NOMO-1 treated with dmso at 0.1 percent for 144 hours (cell line): ENCODE data around the gene NKAIN2.
A peak's percentile ranks its signal among the peaks of the same experiment; 100 is the strongest.

Experiments
- DNase-seq: peaks from one replicate; lab custom pipeline; 2025; ENCODE audit not compliant: unreplicated experiment; lab: John Stamatoyannopoulos, UW

Gene NKAIN2

DNA sequence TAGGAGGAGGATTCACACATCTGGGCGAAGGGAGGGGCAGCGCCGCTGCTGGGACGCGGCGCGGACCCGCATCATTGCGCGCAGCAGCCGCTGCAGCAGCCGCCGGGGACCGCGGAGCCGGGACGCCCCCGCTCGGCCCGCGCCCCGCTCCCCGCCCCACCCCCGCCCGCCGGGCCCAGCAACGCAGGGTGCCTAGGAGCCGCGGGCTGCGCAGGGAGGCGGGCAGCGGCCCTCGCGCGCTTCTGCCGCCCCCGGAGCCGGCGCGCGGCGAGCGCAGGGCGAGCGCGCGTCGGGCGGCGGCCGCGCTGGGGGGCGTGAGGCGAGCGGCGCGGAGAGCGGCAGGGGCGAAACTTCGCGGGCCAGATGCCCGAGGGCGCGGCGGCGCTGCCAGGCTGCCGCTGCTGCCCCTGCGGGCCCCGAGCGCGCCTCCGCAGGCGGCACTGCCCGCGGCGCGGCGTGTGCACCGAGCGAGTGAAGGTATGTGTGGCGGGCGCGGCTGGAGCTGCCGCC lies at the start of gene NKAIN2:
NKAIN2 (plus strand) TSS at position 362 of the 510 bp plus-strand sequence.
- no peak for DNase-seq

DNA sequence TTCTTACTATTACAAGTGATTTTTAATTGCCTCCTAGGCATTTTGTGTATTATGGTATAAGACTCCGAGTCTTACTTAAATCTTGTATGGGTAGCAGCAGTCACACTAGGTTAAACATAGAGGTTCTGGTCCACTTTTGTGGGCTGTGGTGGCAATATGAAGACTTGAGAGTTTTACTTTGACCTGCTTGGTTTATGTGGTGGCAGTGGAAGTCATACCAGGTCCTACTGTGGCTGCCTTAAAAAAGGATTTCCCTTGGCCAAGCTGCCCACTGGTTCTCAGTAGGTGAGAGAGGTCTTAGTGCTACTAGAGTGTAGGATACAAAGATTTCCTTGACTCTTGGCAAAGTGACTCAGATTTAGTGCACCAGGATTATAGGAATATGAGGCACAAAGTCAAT lies 44.2 kb upstream of the NKAIN2 start:
- DNase-seq = no peak

DNA sequence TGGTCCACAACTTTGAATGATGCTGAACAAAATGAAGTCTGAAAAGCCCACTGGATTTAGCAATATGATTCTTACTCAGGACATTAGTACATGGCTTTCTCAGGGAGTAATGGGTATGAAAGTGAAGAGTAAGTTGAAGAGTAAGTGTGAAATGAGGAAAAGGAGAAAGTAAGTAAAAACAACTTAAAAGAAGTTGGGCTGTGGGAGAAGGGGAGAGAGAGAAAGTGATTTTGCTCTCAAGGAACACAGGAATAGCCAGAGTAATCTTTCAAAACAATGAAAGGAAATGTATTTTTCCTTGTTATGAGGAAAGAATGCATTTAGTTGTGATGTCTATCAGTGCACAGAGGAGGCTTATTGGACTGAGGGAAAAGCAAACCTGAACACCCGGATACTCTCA lies 39.8 kb upstream of the NKAIN2 start:
- DNase-seq = no peak

DNA sequence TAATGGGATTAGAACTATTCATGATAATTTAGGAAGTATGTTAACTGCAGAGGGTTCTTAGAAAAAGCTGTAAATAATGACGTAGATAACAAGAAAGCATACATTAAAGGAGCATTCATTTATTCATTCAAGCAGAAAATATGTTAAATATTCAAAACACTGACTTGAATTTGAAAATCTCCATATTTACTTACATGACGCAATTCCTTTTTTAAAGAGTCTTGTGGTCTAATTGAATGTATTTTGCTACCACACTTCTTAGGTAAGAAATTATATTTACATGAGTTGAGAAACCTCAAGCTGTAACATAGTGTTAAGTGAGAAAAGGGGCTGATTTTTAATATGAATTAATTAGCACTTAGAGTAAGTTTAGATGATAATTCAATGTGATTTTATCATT lies 38.9 kb upstream of the NKAIN2 start:
- DNase-seq = no peak

DNA sequence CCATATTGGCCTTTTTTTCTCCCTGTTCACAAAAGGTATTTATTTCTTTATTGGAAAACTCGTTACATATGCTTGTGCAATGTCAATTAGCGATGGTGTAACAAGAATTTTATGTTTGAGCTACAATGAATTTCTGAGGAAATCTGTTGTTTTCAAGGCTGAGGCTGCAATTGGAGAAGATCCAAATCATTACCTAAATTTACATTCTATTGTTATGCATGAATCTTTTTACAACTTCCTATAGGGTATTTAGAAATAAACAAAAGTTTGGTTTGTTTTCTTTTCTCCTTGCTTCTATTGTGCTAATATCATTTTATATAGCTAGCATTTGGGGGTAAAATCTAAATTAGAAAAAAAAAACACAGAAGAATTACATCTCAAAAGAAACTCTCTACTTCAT lies 34.7 kb upstream of the NKAIN2 start:
- no peak for DNase-seq

DNA sequence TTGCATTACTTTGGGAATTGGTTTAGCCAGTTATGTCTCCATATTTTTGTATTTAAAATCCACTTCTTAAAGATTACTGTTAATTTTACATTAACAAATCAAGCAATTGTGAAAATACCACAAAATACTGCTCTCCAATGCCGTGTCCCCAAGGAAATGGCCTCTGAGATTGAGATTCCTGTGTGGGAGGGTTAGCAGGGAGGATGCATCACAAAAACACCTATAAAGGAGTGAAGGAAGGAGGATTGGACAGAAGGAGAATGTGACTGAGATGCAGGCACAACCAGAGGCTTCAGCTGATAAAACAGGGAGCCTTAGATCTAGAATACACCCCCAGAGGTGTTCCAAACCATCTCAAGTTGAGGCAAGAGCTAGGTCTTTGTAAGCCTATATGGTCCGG lies 34.2 kb upstream of the NKAIN2 start:
- no peak for DNase-seq

DNA sequence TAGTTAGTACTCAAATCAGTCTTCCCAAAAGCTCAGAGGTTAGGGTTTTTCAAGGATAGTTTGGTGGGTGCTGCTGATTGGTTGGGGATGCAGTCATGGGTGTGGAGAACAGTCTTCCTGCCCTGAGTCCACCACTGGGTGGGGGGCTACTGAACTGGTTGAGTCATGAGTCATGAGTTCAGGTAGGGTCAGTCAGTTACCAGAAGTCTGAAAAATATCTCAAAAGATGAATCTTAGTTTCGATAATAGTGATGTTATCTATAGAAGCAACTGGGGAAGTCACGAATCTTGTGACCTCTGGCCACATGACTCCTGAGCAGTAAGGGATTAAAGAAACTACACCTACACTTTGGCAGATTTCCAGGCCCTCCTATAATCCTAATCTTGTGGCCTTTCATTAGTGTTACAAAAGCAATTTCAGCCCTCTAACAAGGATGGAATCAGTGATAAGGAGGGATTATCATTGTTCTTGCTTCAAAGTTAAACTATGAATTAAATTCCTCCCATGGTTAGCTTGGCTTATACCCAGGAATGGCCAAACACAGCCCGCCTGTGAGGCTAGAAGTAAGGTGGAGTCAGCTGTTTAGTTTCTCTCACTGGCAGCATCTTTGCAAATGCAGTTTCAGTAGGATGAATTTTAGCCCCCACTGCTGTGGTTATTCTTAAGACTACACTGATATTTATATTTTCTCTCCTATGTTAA lies 33.3 kb upstream of the NKAIN2 start:
- DNase-seq = no peak

DNA sequence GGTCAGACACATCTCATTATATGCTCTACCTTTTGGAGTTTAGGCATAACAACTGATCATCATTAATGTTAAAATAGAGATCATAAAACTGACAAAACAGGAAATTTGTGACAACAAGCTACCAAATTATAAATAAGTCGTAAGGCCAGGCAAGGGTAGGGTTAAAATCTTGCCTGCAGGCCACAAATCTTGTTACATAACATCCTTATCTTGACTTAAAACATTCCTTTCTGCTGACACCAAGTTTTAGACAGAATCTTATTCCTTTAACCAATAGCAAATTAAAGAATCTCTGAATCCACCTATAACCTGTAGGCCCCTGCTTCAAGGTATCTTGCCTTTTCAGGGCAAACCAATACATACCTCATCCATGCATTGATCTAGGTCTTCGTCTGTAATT lies 32.5 kb upstream of the NKAIN2 start:
- no peak for DNase-seq

DNA sequence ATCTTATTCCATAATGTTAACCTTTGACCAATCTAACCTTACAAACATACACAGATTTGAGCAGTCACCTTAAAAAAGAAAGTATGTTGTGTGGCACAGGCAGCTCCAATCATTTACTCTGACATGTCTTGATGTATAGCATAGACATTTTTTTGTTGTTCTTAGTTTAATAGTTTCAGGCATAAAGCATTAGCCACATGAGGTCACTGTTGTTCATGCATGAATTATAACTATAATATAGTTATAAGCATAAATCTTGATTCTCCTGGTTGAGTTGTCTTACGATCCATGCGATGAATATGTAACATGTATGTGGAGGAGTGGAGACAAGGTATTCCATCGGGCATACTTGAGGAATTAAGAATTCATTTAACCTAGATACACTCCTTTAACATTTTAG lies 26.1 kb upstream of the NKAIN2 start:
- DNase-seq = no peak

DNA sequence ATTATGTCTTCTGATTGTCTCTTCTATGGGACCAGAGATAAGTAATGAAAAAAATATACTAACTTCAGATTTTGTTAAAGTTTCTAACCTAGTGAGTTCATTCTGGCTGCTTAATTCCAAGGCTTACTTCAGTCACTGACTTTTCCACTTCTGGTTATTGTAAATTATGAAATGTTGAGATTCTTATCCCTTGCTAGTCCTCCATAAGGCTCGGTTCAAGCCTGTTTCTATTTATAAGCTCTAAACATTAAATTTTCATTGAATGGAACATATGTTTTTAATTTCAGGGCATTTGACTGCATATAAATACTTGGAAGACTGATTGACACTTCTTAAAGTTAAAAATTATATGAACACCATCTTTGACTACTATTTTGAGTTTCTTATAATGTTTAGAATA lies 23.6 kb upstream of the NKAIN2 start:
- DNase-seq = no peak

DNA sequence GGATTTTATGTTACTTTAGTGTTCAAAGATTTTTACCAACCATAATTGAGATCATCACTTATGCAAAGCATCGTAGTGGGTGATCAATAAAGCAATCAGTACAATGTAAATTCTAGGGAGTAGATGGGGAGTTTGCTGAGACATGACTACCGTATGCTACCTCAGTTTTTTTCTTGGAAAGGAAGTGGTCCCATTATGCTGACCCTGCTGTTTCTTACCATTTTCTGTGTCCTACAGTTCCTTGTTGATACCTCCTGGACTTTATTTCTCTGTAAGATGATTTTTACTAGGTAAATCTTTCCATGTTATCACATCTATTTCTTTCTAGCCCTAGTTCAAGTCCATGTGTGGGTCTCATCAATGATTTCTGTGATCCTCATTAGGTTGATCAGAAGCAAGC lies 19.3 kb upstream of the NKAIN2 start:
- DNase-seq = no peak

DNA sequence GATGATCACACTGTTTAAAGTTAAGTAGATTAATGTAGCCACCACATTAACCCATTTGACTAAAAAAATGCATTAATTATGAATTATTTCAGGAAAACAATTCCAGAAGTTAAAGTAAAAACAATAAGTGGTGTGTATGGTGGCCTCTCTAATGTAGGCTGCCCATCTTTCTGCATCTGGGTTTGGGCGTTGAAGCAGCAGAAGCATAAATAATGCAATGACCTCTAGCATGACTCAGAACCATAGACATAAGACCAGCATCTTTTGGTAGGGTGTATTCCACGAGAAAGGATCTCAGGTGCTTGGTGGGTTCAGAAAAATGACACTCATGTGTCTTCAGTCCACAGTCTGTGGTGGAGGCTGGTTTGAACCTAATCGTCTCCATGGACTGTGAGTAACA lies 18.6 kb upstream of the NKAIN2 start:
- DNase-seq = no peak

DNA sequence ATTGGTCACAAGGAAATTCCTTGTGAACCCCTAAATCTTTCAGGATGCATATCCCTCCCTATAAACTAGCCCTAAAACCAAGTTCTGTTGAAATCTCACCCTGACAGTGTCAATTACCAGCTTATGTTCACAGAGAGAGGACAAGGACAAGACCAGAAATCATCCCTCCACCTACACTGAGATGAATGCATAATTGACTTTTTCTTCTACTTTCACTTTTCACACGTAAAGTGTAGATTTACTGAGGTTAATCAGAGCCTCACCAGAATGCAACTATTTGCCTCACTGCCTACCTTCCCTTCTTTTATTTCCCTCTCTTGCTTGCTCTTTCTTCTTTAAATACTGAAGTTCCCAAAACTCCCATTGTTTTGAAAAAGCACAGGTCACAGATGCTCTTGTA lies 15.3 kb upstream of the NKAIN2 start:
- no peak for DNase-seq

DNA sequence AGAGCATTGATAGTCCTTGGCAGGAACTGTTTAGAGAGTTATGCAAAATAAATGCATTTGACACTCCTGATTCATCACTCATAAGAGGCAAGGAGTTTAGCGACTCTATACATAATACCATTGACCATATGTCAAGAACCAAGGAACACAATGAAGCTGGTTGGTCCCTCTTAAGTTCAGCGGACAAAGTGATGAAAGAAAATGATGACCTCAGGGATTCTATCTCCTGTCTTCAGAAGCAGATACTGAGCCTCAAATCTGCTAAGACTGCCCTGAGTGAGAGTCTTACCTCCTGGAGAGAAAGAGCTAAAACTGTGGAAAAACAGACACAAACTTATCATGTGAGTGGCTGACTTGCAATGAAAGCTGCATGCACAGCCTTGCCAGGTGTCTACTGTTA lies 9.5 kb upstream of the NKAIN2 start:
- no peak for DNase-seq

DNA sequence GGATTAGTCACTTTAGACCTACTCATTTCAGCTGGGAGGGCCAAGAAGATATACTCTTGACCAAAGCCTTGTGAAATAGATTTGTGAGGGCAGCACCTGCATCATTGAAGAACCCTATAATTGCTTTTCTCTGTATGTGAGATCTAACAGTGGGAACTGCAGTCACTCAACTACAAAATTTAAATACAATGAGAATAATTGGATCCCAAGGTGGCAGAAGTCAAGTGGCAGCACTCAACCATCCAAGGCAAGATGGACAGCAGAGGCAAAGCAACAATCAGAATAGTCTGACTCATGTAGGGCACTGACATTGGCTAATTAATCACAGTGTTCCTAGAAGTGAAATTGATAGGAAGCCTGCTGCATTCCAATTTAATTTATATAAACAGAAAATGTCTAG lies 8.9 kb upstream of the NKAIN2 start:
- DNase-seq = no peak

DNA sequence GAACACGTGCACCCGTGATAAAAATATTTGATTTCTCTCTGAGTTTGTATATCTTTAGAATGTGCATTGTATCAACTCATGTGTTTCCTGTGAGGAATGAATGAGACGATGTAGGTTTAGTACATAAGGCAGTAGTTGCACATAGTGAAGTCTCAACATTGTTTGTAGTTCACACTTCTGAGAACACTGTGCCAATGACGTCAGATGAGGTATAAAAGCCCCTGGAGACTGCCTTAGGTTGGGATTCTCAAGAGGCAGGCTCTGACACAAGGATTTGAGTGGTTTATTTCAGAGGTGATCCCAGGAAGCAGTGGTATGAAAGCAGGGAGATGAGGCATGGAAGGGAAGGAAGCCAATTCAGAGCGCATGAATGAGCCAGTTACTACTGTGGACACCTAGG lies 2.6 kb upstream of the NKAIN2 start:
- no peak for DNase-seq

DNA sequence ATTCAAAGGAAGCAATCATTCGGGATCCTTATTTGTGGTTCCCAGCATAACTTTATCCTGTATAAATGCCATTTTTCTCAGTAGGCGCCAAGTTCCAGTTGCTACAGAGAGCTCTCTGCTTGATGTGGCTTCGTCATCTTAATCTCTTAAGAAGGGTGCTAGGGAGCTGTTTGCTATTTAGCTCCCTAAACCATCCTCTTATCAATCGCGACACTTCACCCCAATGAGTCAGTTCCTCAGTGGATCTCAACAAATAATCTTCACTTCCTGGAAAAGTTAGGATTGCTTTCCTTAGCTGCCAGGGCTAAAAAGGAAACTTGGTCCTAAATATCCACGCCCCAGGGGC lies 1.3 kb upstream of the NKAIN2 start:
- no peak for DNase-seq

DNA sequence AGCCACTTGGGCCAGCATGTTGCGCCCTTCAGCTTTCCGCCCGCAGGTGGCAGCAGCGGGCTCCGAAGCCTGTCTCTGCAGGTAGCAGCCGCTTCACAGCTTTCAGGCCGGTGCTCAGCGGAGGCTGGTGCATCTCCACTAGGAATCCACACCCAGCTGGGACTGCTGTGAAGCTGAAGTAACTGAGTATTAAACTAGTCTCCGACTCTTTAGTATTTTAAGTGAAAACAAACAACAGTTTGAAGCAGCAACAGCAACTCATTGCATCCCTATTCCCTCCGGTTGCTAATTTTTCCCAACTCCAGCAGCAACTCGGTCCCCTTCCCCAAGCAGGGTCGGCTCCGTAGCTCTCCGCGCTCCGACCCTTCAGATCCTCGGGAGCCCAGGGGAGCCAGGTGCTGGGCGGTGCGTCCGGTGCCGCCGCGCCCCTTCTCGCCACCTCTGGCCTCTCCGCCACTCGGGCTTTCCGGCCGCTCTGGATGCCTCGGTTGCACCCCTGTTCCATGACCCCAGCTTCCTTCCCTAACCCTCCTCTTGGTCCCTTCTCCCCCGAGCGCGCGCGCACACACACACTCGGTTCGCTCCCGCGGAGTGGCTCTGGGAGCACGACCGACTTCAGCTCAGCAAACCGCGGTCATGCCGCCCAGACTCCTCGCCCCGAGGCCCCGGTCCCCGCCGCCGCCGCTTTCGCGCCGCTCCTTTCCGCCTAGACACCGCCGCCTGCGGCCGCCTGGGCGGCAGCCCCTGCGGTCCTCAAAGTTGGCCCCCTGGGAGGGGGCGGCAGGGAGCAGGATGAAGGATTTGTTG lies 765 bp upstream of the NKAIN2 start:
- DNase-seq = peak; percentile 85

DNA sequence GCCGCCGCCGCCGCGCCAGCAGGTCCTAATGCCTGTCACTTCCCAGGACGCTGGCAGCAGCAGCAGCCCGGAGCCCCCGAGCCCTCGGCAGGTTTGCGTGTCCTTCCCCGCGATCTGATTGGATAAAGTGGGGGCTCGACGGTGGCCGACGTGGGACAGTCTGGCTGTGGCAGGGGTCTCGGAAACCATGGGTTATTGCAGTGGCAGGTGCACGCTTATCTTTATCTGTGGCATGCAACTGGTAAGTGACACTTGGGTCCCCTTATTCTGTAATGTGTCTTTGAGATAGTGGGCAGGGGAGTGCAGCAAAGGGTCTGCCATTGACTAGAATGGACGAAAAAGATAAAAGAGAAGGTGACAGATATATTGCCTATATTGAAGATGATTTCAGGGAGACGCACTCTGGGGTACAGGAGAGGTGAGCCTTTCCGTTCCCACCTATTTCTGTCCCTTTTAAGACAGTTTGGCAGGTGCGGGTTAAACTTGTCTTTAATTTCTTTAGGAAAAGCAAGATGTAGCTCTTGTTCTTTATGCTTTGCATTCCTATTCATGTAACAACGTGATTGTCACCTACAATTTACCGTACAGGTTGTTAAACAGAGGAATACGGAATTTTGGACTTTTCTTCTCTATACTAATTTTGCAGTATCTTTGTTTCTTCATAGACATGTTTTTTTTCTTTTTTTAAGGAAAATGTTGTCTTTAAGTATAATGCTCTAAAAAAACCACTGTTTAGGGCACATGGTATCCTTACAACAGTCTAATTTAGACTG lies 535 bp downstream of the NKAIN2 start:
- DNase-seq = peak; percentile 65

DNA sequence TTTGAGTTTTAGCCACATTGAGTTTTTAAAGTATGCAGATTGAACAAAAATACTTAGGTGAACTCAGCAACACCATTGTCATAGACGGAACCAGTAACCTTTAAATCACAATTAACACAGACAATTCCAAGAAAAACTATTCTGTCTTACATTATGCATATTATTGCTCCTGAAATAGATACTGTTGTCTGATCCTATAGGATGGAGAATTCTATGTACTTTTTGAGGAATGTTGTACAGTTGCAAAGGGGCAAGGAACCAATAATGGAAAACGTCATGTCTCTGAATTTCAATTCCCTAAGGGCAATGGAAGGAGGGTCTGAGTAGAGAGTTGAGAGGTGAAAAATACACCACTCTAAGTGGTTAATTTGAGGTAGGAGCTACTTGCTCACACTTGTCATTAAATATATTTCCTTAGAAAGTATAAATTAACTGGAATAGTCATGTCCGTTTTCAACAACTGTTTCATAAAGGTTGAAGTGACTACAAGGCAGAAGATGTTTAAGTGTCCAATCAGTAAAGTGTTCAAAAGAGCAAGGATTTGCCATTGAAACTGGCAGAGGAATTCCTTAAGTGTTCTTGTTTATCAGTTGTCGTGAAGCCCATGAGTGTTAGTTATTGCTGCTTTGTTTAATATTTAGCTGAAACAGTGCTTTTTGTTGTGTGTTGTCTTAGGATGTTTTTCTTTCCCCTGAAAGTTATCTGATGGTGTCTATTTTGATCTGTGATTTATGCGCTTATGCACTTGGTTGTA lies 1.3 kb downstream of the NKAIN2 start:
- no peak for DNase-seq

DNA sequence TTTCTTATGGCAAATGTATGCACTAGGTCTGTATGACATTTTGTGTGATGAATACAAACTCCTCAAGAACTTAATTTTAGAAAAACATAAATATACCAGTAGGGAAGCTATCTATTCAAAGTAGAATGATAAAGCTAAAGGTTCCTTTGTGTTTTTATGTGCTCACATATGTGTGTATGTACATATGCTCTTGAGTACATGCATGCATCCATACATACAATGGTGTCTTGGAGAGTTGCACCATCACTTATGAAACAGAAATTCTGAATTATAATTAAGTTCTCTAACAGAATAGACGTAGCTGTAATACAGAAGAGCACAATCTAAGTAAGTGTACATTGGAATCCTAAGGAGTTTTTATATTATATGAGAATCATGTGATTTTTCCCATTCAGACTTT lies 2.3 kb downstream of the NKAIN2 start:
- DNase-seq = no peak
